Mucosa of rectum (tissue), 2 donors: ENCODE measurements around the gene ENTREP3.

Experiments used
- H3K27ac ChIP-seq, 2 donors: one replicate each; pipeline ENCODE4 v1.7.0; 2013; ENCODE audit warnings: inconsistent platforms in 2 of 2, low read depth in 2 of 2, low read length in 2 of 2
- H3K27me3 ChIP-seq, 2 donors: one replicate each; pipeline ENCODE4 v1.7.0; 2013; ENCODE audit warnings: low read length in 2 of 2; ENCODE audit not compliant: control insufficient read depth in 2 of 2, insufficient read depth in 2 of 2
- H3K36me3 ChIP-seq, 2 donors: one replicate each; pipeline ENCODE4 v1.7.0; 2013; ENCODE audit warnings: low read length in 2 of 2; ENCODE audit not compliant: control insufficient read depth in 2 of 2, insufficient read depth in 2 of 2
- H3K4me1 ChIP-seq, 2 donors: one replicate each; pipeline ENCODE4 v1.7.0; 2013; ENCODE audit warnings: low read length in 2 of 2, mild to moderate bottlenecking in 1 of 2; ENCODE audit not compliant: control insufficient read depth in 2 of 2, insufficient read depth in 2 of 2
- H3K4me3 ChIP-seq, 2 donors: one replicate each; pipeline ENCODE4 v1.7.0; 2013; ENCODE audit warnings: low read length in 2 of 2
- H3K9ac ChIP-seq, 2 donors: one replicate each; pipeline ENCODE4 v1.7.0; 2013; ENCODE audit warnings: low read length in 2 of 2, low read depth in 1 of 2, mild to moderate bottlenecking in 1 of 2
- H3K9me3 ChIP-seq, 2 donors: one replicate each; pipeline ENCODE4 v1.7.0; 2013; ENCODE audit warnings: low read length in 2 of 2; ENCODE audit not compliant: control insufficient read depth in 2 of 2
- donor health status: healthy.
- donor health status: Normal muscosa, but diverticular disease.

Gene ENTREP3, protein sequence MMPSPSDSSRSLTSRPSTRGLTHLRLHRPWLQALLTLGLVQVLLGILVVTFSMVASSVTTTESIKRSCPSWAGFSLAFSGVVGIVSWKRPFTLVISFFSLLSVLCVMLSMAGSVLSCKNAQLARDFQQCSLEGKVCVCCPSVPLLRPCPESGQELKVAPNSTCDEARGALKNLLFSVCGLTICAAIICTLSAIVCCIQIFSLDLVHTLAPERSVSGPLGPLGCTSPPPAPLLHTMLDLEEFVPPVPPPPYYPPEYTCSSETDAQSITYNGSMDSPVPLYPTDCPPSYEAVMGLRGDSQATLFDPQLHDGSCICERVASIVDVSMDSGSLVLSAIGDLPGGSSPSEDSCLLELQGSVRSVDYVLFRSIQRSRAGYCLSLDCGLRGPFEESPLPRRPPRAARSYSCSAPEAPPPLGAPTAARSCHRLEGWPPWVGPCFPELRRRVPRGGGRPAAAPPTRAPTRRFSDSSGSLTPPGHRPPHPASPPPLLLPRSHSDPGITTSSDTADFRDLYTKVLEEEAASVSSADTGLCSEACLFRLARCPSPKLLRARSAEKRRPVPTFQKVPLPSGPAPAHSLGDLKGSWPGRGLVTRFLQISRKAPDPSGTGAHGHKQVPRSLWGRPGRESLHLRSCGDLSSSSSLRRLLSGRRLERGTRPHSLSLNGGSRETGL

DNA sequence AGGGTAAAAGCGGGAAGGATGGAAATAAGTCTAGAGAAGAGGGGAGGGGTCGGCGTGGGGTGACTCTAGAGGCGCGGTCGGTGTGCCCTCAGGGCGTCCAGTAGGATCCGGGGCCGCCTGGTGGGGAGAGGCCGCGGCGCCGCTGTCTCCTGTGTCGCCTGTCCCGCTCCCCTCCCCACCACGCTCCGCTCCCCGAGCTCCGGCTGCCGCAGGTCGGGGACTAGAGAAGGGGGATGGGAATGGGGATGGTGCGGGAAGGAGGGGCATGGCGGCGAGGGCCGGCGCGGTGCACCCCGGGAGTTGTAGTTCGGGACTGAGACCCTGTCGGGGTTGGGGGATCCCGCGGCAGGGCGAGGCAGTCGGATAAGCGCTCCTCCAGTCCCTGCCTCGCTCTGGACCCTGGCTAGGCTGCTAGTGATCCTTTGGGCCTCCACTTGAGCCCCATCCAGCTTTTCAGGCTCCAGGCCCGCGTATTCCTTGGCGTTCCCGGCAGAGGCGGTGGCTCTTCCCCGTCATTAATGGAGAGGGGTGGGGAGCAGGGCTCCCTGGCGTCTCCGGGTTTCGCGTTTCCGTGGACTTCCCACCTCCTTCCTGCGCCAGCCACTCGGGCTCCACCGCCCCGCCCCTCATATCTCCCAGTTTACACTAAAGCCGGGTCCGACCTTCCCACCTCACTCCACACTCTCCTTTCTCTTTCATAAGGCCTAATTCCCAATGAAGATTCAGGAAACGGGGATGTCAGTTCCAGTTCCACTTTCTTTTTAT, at the start of gene ENTREP3:
TSS of gene ENTREP3 (minus strand) at position 241 of the 765 bp plus-strand sequence. CDS start 606 bp downstream, outside the sequence.
- H3K9me3 ChIP-seq: no peaks in the 10 kb centered on the region
- H3K27ac ChIP-seq: peak within 1 kb of the TSS; percentile 94 to 95
- H3K27me3 ChIP-seq: no peaks in the 10 kb centered on the region
- peak within 1 kb of the TSS; percentile 89 to 94 for H3K9ac ChIP-seq
- H3K4me1 ChIP-seq: peaks cover 13 to 19% of the 10 kb centered on the region in 2 donors
- H3K36me3 ChIP-seq: peaks cover 3 to 18% of the 10 kb centered on the region in 2 donors
- peak within 1 kb of the TSS; percentile 83 to 87 for H3K4me3 ChIP-seq

DNA sequence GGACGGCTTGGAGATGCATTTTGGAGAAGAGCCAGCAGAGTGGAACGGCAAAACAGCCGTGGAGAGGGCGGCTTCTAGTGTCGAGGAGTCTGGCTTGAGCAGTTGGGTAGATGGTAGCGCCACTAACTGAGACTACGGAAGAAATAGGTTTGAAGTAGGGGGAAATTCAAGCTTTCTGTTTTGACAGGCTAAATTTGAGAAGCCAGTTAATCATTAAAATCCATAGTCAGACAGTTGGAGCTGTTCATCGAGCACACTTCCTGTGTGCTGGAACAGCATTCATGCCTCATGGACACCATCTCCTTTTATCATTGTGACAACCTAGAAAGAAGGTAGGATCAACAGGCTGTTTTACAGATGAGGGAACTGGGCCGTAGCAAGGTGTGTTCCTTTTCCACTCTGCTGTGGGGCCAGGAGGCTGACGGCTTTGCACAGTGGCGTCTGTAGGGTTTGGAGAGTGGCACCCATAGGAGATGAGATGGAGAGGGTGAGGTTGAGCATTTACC, 49.3 kb upstream of the ENTREP3 start:
- Histone ChIP-seq H3K9ac (no peak overlapping the region), H3K36me3 (no peaks in the 10 kb centered on the region), H3K27ac (peak overlapping the region in 1 of 2 donors; percentile 27), H3K27me3 (no peaks in the 10 kb centered on the region), H3K9me3 (no peaks in the 10 kb centered on the region), H3K4me1 (peaks cover 13 to 22% of the 10 kb centered on the region in 2 donors), H3K4me3 (peak overlapping the region in 1 of 2 donors; percentile 43)

DNA sequence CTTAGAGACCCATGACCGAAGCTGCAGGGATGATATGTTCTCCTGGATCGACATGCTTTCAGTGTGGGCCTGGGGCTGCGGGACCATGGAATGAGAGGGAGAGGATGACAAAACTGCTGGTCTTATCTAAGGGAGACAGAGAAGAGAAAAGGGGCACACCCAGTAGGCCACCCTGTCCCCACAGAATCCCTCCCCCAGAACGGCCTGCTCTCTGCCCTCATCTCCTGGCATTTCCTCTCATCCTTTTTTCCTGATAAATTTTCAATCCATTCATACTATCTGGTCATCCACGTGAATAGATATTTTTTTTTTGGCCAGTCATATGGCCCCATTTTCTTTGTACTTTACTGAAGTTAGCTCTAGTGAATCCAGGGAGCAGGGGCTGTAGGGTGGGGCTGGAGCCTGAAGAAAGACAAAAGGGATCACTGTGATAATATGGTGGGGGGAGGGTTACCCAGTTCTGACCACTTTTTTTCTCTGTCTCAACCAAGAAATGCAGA, 46.1 kb upstream of the ENTREP3 start, which contains the start of gene PKLR:
TSS of gene PKLR (minus strand) at position 97 of the 500 bp plus-strand sequence. CDS start at position 54, 43 bp downstream.
- Histone ChIP-seq H3K9me3 (no peaks in the 10 kb centered on the region), H3K9ac (no peak within 1 kb of the TSS), H3K4me1 (peaks cover 9 to 16% of the 10 kb centered on the region in 2 donors), H3K4me3 (no peak within 1 kb of the TSS), H3K27ac (peak within 1 kb of the TSS in 1 of 2 donors; percentile 16), H3K36me3 (no peaks in the 10 kb centered on the region), H3K27me3 (peaks cover 0 to 2% of the 10 kb centered on the region in 2 donors)

DNA sequence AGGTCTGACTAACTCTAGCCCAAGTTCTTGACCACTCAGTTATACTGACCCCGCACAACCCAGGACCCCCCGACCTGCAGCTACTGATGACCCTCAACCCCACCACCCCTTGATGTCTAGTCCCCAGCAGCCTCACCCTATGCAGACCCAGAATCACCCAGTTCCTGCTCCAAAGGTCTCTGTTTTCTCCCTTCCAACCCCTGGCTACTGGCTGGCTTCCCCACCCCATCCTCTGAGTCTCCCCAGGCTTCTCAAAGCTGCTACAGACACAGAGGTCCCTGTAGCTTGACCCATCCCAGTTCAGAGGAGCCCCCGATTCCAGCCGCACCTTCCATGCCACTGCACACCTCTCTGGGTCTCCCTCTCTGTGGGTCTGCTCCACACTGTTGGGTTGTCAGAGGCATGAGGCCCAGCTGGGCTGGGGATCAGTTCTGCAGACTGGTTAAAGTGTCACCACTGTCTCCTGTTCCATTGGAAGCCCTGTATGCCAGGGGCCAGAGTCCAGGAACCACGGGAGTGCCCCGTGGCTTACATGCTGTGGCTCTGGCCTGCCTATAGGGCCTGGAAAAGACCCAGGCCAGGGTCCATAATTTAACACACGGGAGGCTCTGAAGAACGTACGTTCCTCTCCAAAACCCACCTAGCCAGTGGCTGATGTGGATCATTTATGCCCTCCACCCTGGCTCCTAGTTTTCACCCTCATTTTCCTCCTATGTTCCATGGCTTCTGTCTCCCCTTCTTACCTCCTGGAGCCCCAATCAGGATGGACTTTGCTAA, 45.5 kb upstream of the ENTREP3 start:
- no peak overlapping the region for H3K9ac ChIP-seq

DNA sequence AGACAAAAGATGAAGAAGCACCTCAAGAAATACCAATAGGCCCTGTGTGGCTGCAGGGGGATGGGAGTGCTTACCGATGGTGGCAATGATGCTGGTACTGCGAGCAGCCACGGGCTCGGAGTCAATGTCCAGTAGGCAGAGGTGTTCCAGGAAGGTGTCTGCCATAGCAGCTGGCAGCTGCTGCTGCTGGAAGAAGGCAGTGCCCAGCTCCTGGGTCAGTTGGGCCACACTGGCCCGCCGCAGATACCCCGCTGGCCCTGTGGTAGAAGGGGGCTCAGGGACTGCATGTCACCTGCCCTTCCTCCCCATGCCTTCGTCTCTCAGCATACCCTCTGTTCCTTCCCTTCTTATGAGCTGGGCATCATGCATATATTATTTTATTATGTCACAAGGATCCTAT, 44.7 kb upstream of the ENTREP3 start:
- H3K27ac ChIP-seq: peak overlapping the region in 1 of 2 donors; percentile 16
- no peaks in the 10 kb centered on the region for H3K36me3 ChIP-seq
- H3K4me1 ChIP-seq: peaks cover 9 to 13% of the 10 kb centered on the region in 2 donors
- H3K9me3 ChIP-seq: no peaks in the 10 kb centered on the region
- no peak overlapping the region for H3K9ac ChIP-seq
- H3K27me3 ChIP-seq: peaks cover 10 to 11% of the 10 kb centered on the region in 2 donors
- no peak overlapping the region for H3K4me3 ChIP-seq

More for the DNA sequence above, 45.5 kb upstream of the ENTREP3 start:
- Histone ChIP-seq H3K4me1 (peaks cover 9 to 13% of the 10 kb centered on the region in 2 donors), H3K27me3 (peaks cover 3 to 5% of the 10 kb centered on the region in 2 donors), H3K27ac (peak overlapping the region in 1 of 2 donors; percentile 16), H3K36me3 (no peaks in the 10 kb centered on the region), H3K9me3 (no peaks in the 10 kb centered on the region), H3K4me3 (no peak overlapping the region)

DNA sequence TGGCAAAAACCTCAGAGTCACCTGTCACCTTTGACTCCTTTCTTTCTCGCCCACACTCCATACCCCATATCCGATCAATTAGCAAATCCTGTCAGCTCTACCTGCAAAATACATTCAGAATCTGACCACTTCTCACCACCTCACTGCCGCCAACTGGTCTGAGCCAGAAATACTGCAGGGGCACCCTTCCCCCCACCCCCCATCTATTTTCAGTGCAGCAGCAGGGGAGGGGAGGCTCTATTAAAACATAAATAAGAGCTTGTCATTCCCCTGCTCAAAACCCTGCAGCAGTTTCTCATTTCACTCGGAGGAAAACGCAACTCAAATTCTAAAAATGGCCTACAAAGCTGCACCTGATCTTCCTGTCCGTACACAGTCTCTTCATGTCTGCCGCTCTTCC, 42.1 kb upstream of the ENTREP3 start:
- Histone ChIP-seq H3K27me3 (peaks cover 13 to 23% of the 10 kb centered on the region in 2 donors), H3K36me3 (no peaks in the 10 kb centered on the region), H3K9me3 (no peaks in the 10 kb centered on the region), H3K4me3 (no peak overlapping the region), H3K27ac (no peak overlapping the region), H3K4me1 (peaks cover 9 to 11% of the 10 kb centered on the region in 2 donors), H3K9ac (no peak overlapping the region)

DNA sequence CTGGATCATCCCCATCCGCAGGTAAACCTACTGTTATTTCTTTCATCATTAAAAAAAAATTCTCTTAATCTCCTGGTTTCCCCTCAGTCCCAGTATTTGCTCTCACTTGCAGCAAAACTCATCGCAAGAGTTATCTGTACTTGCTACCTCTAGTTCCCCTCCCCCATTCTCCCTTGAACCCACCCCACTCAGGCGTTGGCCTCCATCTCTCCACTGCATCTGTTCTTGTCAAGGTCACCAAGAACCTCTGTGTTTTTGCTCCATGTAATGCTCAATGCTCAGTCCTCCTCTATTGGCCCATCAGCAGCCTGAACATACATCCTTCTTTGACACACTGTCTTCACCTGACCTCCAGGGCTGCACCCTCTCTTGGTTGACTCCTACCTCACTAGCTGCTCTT, 41.4 kb upstream of the ENTREP3 start:
- peaks cover 13 to 23% of the 10 kb centered on the region in 2 donors for H3K27me3 ChIP-seq
- H3K9ac ChIP-seq: no peak overlapping the region
- H3K27ac ChIP-seq: no peak overlapping the region
- H3K36me3 ChIP-seq: no peaks in the 10 kb centered on the region
- peaks cover 9 to 11% of the 10 kb centered on the region in 2 donors for H3K4me1 ChIP-seq
- no peak overlapping the region for H3K4me3 ChIP-seq
- no peaks in the 10 kb centered on the region for H3K9me3 ChIP-seq

DNA sequence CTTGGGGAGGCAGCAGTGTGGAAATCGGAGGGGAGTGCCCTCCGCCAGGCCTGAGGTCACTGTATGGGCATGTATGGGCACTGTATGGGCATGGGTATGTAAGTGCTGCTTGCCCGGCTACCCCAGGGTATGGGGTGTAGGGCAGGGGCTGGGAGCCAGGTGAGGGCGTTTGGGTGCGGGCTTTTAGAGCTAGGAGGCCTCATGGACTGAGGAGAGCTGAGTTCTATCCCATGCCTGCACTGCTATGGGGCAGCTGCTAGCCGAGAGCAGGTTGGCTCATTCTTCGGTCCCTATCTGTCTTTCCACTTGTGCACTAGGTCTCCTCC, 40.6 kb upstream of the ENTREP3 start:
- peaks cover 4 to 8% of the 10 kb centered on the region in 2 donors for H3K4me1 ChIP-seq
- H3K4me3 ChIP-seq: no peak overlapping the region
- peaks cover 13 to 23% of the 10 kb centered on the region in 2 donors for H3K27me3 ChIP-seq
- H3K27ac ChIP-seq: no peak overlapping the region
- no peaks in the 10 kb centered on the region for H3K36me3 ChIP-seq
- H3K9ac ChIP-seq: no peak overlapping the region
- H3K9me3 ChIP-seq: no peaks in the 10 kb centered on the region
